Measurements from ENCODE around the gene HERC5. TPM values are rescaled to one million over a fixed set of nuclear protein-coding genes. Genes with fewer than 3 reads are reported as not detected.

Gene HERC5
- total RNA-seq, 1 donor from 2014 or later, result 23.0 TPM

DNA sequence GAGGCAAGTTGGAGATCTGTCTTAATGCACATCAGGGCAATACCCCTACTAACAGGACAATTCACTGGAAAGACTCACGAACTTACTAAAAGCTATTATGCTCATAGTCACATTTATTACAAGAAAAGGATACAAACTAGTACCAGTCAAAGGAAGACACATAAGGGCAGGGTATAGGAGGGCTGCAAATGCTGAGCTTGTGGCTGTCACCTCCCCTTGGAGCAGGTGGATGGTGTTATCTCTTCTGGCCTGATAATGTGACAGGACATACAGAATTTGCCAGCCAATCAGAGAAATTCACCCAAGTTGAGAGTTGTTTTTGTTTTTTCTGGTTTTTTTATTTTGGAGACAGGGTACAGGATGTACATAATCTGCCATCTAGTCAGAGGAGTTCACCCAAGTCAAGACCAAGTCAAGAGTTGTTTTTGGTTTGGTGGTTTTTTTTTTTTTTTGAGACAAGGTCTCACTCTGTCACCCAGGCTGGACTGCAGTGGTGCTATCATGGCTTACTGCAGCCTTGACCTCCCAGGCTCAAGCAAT lies 8.8 kb downstream of the HERC5 start:
- H3K9me3 Mint-ChIP-seq (ENCODE audit: unreplicated experiment), result peaks cover 2% of the 10 kb centered on the region
- TF ChIP-seq, protein P1, sequence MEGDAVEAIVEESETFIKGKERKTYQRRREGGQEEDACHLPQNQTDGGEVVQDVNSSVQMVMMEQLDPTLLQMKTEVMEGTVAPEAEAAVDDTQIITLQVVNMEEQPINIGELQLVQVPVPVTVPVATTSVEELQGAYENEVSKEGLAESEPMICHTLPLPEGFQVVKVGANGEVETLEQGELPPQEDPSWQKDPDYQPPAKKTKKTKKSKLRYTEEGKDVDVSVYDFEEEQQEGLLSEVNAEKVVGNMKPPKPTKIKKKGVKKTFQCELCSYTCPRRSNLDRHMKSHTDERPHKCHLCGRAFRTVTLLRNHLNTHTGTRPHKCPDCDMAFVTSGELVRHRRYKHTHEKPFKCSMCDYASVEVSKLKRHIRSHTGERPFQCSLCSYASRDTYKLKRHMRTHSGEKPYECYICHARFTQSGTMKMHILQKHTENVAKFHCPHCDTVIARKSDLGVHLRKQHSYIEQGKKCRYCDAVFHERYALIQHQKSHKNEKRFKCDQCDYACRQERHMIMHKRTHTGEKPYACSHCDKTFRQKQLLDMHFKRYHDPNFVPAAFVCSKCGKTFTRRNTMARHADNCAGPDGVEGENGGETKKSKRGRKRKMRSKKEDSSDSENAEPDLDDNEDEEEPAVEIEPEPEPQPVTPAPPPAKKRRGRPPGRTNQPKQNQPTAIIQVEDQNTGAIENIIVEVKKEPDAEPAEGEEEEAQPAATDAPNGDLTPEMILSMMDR (IDR thresholded peaks at IDR 0.05; ENCODE audit: insufficient read depth, low read depth, low read length), result no peak
- TF ChIP-seq EZH2 (IDR thresholded peaks at IDR 0.05; ENCODE audit: insufficient read depth, low read length), result no peak

DNA sequence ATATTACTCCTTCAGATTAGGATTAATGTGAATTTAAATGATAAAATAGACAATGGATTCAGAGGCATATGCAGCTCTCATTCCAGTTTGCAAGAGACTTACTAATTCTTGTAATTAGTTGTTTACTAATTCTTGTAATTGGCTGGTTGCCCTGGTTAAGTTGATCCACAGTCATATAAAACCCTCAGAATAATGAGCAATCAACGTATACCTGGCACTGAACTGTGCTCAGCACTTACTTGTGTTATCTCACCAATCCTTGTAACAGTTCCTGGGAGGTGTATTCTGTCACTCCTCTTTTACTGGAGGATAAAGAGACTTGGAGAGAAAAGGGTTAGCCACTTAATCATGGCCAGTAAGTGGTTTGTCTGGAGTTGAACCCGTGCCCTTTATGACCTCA lies 10.5 kb downstream of the HERC5 start:
- no peaks in the 10 kb centered on the region for H3K36me3 ChIP-seq (ENCODE audit: insufficient read depth, low read length)
- H3K4me3 ChIP-seq (ENCODE audit: insufficient read depth, low read depth, low read length), result no peak overlapping the region
- H3K79me2 ChIP-seq (ENCODE audit: insufficient read depth, low read length), result no peaks in the 10 kb centered on the region
- Mint-ChIP-seq H3K4me3 (ENCODE audit: unreplicated experiment) (no peak overlapping the region), H3K4me1 (ENCODE audit: low read depth, unreplicated experiment) (no peaks in the 10 kb centered on the region), H3K27me3 (ENCODE audit: low read depth, unreplicated experiment) (no peaks in the 10 kb centered on the region), H3K9me3 (ENCODE audit: unreplicated experiment) (peaks cover 2% of the 10 kb centered on the region), H3K36me3 (ENCODE audit: low read depth, unreplicated experiment) (peaks cover 22% of the 10 kb centered on the region), H3K27ac (ENCODE audit: unreplicated experiment) (no peak overlapping the region)
- no peaks in the 10 kb centered on the region for H3K27me3 ChIP-seq (ENCODE audit: insufficient read depth, low read length)
- TF ChIP-seq, protein P1 (IDR thresholded peaks at IDR 0.05; ENCODE audit: insufficient read depth, low read depth, low read length), result no peak
- no peak for TF ChIP-seq EZH2 (IDR thresholded peaks at IDR 0.05; ENCODE audit: insufficient read depth, low read length)
- no peak for DNase-seq (ENCODE audit: low read depth)
- H3K4me2 ChIP-seq (ENCODE audit: low read length), result no peak overlapping the region
- no peaks in the 10 kb centered on the region for H3K4me1 ChIP-seq (ENCODE audit: insufficient read depth, low read length)
- no peak overlapping the region for H3K27ac ChIP-seq (ENCODE audit: low read depth, low read length)
- FAIRE-seq, result no peak
- no peak overlapping the region for H2AFZ ChIP-seq (ENCODE audit: low read depth, low read length)
- H4K20me1 ChIP-seq (ENCODE audit: insufficient read depth, low read length), result no peaks in the 10 kb centered on the region
- H3K9me3 ChIP-seq (ENCODE audit: insufficient read depth, low read depth, low read length), result no peaks in the 10 kb centered on the region
- no peak overlapping the region for H3K9ac ChIP-seq (ENCODE audit: low read length)

More for the DNA sequence above, 8.8 kb downstream of the HERC5 start:
- H3K4me1 ChIP-seq (ENCODE audit: insufficient read depth, low read length), result no peaks in the 10 kb centered on the region
- no peaks in the 10 kb centered on the region for H3K27me3 ChIP-seq (ENCODE audit: insufficient read depth, low read length)
- H4K20me1 ChIP-seq (ENCODE audit: insufficient read depth, low read length), result no peaks in the 10 kb centered on the region
- no peaks in the 10 kb centered on the region for H3K9me3 ChIP-seq (ENCODE audit: insufficient read depth, low read depth, low read length)
- H3K4me3 ChIP-seq (ENCODE audit: insufficient read depth, low read depth, low read length), result no peak overlapping the region
- H3K79me2 ChIP-seq (ENCODE audit: insufficient read depth, low read length), result no peaks in the 10 kb centered on the region
- H3K4me1 Mint-ChIP-seq (ENCODE audit: low read depth, unreplicated experiment), result no peaks in the 10 kb centered on the region
- peaks cover 22% of the 10 kb centered on the region for H3K36me3 Mint-ChIP-seq (ENCODE audit: low read depth, unreplicated experiment)
- H3K27ac Mint-ChIP-seq (ENCODE audit: unreplicated experiment), result no peak overlapping the region
- FAIRE-seq (no peak), DNase-seq (ENCODE audit: low read depth) (no peak)
- H3K27me3 Mint-ChIP-seq (ENCODE audit: low read depth, unreplicated experiment), result no peaks in the 10 kb centered on the region
- no peak overlapping the region for H2AFZ ChIP-seq (ENCODE audit: low read depth, low read length)
- no peaks in the 10 kb centered on the region for H3K36me3 ChIP-seq (ENCODE audit: insufficient read depth, low read length)
- no peak overlapping the region for H3K4me2 ChIP-seq (ENCODE audit: low read length)
- H3K4me3 Mint-ChIP-seq (ENCODE audit: unreplicated experiment), result no peak overlapping the region
- H3K27ac ChIP-seq (ENCODE audit: low read depth, low read length), result no peak overlapping the region
- no peak overlapping the region for H3K9ac ChIP-seq (ENCODE audit: low read length)

DNA sequence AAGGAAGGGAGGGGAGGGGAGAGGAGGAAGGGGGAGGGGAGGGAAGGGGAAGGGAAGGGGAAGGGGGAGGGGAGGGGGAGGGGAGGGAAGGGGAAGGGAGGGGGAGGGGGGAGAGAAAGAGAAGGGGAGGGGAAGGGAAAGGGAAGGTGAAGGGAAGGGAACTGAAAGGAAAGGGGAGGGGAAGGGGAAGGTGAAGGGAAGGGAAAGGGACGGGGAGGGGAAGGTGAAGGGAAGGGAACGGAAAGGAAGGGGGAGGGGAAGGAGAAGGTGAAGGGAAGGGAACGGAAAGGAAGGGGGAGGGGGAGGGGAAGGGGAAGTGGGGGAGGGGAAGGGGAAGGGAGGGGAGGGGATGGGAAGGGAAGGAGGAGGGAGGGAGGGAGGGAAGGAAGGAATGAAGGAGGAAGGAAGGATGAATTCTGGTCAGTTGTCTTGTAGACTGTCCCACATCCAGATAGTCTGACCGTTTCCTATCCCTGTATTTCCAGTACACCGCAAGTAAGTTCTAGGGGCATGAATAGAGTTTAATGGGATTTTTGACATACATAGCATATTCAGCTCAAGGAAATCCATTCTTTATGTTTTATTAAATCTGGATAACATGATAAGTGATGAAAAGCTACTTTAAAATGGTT lies 20.4 kb downstream of the HERC5 start:
- Mint-ChIP-seq H3K4me3 (ENCODE audit: unreplicated experiment) (no peak overlapping the region), H3K27ac (ENCODE audit: unreplicated experiment) (no peak overlapping the region), H3K27me3 (ENCODE audit: low read depth, unreplicated experiment) (no peaks in the 10 kb centered on the region), H3K4me1 (ENCODE audit: low read depth, unreplicated experiment) (peaks cover 9% of the 10 kb centered on the region), H3K9me3 (ENCODE audit: unreplicated experiment) (no peaks in the 10 kb centered on the region), H3K36me3 (ENCODE audit: low read depth, unreplicated experiment) (no peaks in the 10 kb centered on the region)
- Histone ChIP-seq H3K27ac (ENCODE audit: low read depth, low read length) (no peak overlapping the region), H3K4me1 (ENCODE audit: insufficient read depth, low read length) (no peaks in the 10 kb centered on the region), H3K9me3 (ENCODE audit: insufficient read depth, low read depth, low read length) (no peaks in the 10 kb centered on the region), H2AFZ (ENCODE audit: low read depth, low read length) (no peak overlapping the region), H3K79me2 (ENCODE audit: insufficient read depth, low read length) (no peaks in the 10 kb centered on the region), H3K36me3 (ENCODE audit: insufficient read depth, low read length) (no peaks in the 10 kb centered on the region), H3K27me3 (ENCODE audit: insufficient read depth, low read length) (no peaks in the 10 kb centered on the region), H4K20me1 (ENCODE audit: insufficient read depth, low read length) (no peaks in the 10 kb centered on the region), H3K4me3 (ENCODE audit: insufficient read depth, low read depth, low read length) (no peak overlapping the region), H3K9ac (ENCODE audit: low read length) (no peak overlapping the region), H3K4me2 (ENCODE audit: low read length) (no peak overlapping the region)
- FAIRE-seq (no peak), DNase-seq (ENCODE audit: low read depth) (no peak)
- no peak for TF ChIP-seq EZH2 (IDR thresholded peaks at IDR 0.05; ENCODE audit: insufficient read depth, low read length)
- TF ChIP-seq, protein P1 (IDR thresholded peaks at IDR 0.05; ENCODE audit: insufficient read depth, low read depth, low read length), result no peak
